HG03135 (cell line): ENCODE results near the gene SEC11C.
"Not testable (repeated sequence)": the region's sequence is repeated elsewhere in the genome, so short reads cannot be mapped to it uniquely, and the experiment has no call there.

Experiments used
- ATAC-seq: cut with Tn5 transposase; IDR thresholded peaks from one replicate; pipeline ENCODE4 v1.9.1; 2021; ENCODE audit warnings: mild to moderate bottlenecking, moderate library complexity; ENCODE audit not compliant: unreplicated experiment

Gene SEC11C

DNA sequence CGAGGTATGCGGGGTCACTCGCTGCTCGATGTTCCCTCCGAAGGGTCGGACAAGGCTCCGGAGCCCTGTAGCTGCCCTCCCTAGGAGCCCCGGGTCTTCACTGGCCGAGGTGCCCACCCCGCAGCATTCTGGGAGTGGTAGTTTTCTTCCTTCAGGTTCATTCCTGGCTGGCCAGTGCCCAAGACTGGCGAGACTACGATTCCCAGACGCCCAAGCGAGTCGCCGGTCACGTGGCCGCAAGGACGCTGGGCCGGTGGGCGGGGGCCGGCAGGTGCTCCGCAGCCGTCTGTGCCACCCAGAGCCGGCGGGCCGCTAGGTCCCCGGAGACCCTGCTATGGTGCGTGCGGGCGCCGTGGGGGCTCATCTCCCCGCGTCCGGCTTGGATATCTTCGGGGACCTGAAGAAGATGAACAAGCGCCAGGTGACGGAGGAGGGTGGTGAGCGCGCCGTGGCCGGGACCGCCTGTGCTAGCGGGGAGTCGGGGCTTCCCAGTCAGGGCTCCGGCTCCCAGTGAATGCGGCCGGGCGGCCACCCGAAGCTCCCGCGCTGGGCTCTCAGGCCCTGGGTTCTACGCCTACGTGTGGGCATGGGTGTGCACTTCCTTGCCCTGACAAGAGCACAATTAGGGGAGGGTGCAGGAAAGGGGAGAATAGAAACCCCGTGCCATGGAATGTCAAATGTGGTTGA lies at the start of gene SEC11C:
TSS of gene SEC11C (plus strand) at position 270 of the 687 bp plus-strand sequence. CDS start at position 335, 65 bp downstream.
- ATAC-seq, result peak; percentile 83

DNA sequence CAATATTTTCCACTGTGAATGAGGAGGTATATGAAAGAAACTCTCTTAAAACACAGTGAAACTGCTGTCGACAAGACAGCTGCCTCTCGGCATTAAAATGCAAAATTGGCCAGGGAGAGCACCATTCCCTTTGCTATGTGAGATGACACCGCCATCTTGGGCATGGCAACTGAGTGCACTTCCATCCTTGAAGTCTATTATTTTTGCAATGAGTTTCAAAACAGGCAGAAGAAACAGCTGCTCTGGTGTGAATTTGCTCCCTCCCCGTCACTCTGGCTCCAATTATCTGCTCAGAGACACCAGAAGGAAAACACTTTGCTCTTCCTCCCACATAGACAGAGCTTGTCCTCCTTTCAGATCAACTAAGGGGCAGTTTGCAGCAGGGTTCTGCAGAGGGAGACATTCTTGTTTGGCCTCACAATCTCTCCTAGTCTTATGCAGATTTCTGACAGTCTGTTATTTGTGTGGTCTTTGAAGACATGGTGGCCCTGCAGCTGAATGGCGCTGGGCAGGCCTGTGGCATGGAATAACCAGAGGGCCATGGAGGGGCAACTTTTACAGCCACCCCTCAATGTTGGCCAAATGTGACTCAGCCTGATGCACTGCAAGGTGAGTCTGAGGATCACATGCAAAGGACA lies 48.6 kb upstream of the SEC11C start:
- no peak for ATAC-seq

DNA sequence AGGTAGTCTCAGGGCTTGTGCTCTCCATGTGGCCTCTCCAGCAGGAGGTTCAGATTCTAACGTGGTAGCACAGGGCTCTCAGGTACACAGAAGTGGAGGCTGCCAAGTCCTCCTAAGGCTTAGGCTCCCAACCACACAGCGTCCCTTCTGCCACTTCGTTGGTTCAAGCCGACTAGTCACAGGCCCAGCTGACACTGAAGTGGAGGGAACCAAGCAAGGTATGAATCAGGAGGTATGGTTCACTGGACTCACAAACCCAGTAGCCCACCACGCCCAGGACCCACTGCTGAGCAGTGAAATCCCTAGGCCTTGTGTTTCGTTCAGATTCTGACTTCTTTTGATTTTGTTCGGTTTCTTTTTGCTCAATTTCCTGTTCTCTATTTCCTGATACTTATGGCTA lies 46.0 kb upstream of the SEC11C start:
- ATAC-seq, result no peak

DNA sequence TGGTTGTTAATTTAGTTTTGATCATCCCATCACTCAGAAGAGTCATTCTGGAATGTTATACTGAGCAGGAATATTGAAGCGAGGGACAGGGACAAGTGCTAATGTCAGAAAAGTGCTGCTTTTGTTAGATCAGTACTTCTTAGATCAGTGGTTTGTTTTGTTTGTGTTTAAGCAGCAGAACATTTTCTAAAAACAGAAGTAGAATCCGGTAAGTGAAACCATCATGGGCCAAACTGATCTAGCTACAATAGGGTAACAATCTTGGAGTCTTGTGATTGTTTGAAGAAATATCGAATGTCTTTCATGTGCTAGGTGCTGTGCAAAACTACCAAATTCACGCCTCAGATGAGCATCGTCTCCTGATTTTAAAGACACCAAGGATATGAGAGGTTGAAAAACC lies 45.1 kb upstream of the SEC11C start:
- no peak for ATAC-seq

DNA sequence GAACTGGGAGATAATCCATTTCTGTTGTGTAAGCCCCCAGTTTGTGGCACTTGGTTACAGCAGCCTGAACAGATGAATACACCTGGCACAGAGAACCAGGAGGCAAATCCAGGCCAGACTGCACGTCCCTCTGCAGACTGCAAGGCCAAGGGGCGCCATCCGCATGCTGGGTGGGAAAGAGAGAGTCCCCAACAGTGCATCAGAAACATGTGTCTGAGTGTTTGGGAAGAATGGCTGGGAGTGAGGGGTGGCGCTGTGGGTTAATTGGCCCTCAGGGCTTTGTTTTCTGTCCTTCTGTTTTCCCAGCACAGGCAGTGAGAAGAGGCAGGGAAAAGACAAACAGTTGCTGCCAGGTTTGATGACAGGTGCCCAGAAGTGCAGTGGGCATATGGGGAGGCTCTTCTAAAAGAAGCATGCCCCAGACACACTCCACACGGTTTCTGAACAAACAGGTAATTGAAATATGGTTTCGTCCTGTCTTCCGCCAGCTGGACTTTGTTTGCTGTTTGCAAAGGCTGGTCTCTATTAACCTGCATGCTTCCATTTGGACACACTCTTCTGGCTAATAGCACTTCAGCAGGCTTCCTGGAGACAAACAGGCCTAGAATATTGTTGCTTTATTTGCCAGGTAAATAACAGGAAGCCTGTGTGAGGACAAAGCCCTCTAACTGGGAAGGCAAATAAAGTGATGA lies 43.4 kb upstream of the SEC11C start:
- ATAC-seq, result no peak

DNA sequence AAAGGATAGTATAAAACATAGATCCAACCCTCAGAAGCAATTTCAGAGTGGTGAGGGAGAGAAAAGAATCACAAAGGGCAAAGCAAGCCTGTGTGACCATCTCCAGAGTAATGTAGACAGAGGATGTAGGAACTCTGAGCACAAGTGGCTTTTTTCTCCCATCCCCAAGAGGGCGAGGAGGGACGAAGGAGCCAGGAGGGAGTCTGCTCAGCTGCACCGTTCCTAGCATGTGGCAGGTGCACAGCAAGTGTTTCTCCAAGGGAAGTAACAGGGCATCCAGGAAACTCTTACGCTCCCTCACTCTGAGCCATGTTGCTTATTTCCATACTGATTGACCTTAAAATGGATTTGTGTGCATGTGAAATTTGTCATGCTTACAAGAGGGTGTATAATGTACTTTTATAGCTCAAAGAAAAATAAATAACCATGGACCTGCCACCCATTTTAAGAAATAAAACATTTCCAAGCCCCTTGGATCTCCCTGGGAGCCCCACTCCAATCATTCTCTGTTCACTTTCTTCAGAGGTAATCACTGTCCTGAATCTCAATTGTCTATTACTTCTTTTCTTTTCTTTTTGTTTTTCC lies 37.8 kb upstream of the SEC11C start:
- ATAC-seq, result no peak

DNA sequence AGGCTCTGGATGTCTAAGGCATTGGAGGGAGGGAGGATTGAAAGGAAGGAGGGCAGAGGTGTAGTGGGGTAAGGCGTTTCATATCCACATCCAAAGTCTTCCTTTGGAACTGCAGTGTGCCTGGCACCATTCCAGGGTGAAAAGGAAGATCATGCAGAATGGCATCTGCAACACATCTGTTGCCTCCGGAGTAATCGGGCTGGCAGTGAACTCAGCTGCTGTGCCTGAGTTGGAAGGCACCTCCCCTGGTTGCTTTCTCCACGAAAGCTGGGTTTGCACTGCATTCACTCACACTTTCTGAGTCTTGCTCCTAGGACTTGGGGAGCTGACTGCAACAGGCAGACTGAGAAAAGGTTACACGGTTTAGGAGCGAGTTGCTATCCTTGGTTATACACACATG lies 30.3 kb upstream of the SEC11C start:
- ATAC-seq, result no peak

DNA sequence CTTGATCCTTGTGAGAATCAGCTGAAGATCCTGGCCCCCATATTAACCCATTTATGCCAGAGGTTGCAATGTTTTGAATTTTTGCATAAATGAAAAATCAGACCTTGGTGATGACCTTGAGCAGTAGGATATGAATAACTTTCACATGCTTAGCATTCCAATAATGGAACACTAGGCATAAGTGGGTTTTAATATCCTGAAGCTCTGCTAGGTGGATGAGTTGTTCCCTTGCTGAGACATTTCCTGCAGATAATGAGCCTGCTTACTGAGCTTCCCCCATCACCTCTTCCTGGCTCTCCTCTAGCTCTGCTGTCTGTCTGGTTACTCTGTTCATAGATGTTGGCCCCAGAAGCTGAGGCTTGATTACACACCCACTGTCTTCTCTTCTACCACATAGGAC lies 25.5 kb upstream of the SEC11C start:
- no peak for ATAC-seq

DNA sequence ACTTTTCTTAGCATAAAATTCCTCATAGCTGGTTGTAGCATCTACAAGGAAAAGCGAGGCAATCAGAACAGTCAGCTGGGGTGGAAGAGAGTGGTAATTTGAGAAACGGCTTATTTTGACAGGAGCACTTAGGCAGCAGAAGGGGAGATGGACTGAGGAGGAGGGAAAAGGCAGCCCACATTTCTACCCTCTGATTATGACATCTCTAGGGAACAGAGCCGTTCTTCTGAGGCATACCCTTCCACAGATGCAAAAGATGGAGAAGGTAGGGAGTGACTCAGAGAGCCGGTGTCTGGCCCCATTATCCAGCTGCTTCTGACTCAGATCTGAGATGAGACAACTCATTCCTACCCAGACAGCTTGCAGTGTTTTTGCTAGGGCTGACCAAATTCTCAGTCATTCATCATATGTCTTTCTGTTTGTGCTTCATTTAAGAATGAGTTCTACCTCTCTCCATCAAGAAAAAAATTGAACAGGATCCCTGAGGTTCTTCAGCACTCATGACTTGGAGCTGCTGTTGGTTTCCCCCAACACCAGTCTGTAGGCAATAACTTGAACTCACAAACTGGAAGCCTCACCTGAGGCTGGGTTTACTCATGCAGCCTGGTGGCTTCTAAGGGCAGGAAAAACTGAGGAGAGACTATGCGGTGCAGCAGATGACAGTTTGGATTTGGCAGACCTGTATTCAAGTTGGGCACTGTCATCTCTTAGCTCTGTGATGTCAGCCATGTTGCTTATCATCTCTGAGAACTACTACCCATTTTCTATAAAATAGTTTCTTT lies 15.9 kb upstream of the SEC11C start:
- ATAC-seq, result no peak

DNA sequence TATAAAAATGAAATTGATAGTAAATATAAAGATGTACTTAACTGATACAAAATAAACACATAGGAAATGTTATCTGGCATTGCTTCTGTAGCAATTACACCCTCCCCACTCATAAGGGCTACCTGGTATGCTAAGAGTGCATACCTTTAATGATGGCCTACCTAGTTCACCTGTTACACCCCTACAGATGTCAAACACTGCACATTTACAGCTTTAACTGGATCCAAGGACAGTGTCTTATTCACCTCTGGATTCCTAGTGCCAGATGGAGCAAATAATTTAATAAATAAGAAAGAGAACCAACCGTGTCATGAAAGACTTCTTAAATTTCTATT lies 15.3 kb upstream of the SEC11C start:
- no peak for ATAC-seq

DNA sequence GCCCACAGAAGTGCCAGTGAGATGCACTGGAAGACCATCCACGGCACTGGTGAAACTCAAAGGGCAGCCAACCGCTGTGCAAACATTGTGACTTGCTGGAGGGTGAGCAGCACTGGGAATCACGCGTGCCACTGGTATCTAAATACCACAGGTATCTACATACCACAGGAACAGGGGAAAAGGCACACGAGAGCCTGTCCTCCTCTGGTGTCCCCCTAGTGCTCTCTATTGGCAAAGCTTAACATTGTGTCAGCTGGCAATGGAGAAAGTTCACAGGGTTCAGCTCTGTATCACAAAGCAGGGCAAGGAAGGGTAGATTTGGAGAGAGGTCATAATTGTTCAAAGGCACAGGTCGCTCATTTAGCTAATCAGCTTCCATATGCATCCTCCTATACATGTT lies 12.6 kb upstream of the SEC11C start:
- ATAC-seq, result no peak

DNA sequence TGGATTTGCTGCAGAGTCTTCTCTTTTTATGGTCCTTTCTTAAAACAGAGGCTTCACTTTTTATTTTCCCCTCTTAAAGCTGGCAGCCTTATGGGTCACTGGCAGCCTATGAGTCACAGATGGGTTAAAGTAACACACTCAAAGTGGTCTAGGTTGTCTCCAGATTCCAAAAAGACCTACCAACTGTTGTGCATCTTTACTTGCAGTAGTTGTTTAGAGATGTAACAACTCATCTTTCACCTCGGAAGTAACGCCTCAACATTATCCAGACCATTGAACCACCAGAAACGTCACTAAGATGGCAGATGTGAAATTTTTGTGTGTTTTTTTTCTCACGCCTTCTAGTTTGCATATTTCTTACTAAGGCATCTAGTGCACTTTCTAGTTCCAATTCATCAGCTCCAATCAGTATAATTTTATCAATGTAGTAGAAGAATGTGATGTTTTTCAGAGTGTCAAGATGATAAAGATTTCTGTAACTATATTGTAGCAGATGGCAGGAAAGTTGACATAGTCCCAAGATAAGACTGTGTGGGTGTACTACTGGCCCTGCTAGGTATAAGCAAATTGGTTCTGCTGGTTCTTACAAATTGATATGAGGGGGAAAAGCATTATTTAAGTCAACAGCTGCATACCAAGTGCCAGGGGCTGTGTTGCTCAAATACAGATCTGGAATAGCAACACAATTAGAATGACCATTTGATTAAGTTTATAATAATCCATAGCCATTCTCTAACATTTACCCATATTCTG lies 9.6 kb upstream of the SEC11C start:
- no peak for ATAC-seq

DNA sequence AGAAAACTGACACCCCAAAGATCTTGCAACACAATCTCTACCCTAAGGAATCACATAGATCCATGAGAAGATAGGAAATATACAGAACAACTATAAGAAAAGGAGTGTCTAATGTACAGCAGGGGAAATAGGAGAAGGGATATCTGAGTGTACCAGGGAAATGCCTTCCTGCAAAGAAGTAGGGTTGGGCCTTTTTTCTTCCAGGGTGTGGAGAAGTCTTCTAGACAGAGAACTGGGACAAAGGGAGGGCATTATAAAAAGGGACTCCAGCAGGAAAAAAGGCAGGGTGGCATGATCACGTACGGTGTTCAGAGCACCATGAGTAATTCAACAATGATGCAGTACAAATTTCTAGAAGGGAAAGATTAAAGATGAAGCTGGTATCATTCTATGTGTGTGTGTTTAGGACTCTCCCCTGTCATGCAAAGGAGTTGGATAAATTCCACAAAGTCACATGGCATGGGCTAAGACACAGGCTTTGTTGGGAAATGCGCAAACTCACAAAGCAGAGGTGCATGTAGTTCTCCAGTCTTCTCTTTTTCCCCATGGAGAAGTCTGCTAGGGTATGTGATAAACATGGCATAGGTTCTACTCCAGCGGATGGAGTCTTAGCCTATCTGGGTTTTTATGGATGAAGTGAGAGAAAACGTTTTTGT lies 6.7 kb upstream of the SEC11C start:
- no peak for ATAC-seq

DNA sequence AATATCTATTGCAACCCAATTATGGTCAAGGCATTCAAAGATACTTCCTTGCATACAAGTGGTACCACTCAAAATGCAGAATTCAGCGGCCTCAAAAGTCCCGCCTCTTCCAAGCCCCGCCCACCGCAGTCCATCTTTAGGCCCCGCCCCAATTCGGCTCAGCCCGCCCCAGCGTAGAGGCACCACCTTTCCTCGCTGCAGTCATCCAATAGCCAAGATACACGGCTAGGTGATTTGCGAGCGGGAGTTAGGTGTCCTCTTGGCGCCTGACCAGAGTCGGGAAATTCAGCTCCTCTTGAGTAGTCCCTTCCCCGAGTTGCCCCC lies 431 bp upstream of the SEC11C start:
- peak; percentile 76 for ATAC-seq

DNA sequence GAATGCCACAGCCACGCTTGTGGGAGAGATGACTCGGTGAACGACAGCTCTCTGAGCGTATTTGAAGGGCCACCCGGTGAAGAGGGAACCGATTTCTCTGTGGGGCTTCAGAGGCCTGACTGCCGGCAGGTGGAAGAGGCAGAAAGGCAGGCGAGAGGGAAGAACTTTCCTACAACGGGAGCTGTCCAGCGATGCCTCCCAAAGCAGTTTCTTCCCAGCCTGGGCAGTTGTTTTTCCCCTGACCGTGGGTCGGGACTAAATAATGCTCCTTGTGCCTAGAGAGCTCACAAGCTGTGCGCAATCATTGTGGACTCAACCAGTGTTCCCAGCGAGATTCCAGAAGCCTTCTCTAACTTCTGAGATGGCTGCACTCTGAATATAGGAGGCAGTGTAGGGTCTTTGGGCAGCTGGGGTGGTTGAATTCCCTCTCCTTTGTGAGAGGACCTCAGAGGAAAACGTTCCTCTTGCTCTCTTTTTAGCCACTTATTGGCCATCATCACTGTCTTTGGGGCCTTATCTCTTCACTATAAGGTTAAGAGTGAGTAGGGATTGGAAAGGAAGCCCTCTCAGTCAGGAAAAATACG lies 710 bp downstream of the SEC11C start:
- ATAC-seq, result peak; percentile 4

DNA sequence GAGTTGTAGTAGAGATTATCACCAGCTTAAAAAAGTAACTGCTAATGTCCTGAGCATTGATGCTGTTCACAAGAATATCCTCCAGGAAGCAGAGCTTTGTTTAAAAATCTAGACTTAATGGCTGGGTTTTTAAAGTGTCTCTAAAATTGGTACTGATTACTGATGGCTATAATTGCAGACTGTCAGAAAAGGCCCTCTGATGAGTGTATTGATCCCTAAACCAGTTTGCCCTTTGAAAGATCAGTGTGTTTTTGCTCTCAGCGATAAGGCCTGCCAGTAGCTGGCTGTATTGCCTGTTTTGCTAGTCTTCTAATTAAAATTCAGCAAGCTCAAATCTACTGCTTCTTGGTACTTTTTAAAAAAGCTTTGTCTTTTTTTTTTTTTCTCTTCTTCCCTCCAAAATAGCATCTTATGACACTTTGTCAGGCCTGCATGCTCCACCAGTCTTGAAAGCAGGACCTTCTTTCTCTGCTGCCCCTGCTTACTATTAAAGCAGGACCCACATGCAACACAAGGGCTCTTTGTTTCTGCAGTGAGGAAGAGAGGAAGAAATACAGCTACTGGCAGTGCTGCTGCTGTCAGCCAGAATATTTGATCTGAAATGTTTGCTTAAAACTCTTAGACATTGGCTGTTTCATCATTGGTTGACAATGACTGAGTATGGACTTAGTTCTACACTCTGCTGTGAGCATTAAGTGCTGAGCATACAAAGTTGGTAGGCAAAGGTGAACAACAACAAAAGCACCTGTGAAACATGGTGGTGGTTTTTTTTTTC lies 1.8 kb downstream of the SEC11C start:
- ATAC-seq, result no peak

DNA sequence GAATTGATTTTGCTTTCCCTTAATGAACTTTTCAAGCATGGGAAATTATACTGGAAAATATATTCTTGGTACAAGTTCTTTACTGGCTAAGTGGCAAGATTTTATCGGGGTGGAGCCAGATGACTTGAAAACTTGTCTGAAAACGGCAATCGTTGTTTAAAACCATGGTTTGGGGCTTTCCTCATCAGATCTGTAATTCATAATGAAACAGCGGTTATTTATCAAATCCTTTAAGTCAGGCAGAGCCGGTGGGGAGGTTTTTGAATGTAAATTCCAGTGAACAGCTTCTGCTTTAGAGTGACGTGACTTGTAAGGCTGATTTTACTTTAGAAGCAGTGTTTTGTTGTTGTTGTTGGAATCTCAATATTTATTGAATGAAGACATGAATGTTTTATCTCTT lies 2.6 kb downstream of the SEC11C start:
- no peak for ATAC-seq

DNA sequence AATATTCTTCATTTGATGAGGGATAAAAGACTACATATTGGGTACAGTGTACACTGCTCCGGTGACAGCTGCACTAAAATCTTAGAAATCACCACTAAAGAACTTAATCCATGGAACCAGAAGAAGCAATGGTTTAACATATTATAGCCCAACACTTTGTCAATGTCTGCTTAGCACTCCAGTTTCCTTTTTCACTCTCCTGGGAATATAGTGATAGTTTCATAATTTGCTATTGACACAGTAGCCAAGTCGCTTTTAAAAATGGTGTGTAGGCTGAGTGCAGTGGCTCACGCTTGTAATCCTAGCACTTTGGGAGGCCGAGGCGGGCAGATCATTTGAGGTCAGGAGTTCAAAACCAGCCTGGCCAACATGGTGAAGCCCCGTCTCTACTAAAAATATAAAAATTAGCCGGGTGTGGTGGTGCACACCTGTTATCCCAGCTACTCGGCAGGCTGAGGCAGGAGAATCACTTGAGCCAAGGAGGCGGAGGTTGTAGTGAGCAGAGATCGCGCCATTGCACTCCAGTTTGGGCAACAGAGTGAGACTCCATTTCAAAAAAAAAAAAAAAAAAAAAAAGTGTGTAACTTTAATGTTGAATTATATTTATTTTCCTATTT lies 3.2 kb downstream of the SEC11C start:
- not testable (repeated sequence) for ATAC-seq

DNA sequence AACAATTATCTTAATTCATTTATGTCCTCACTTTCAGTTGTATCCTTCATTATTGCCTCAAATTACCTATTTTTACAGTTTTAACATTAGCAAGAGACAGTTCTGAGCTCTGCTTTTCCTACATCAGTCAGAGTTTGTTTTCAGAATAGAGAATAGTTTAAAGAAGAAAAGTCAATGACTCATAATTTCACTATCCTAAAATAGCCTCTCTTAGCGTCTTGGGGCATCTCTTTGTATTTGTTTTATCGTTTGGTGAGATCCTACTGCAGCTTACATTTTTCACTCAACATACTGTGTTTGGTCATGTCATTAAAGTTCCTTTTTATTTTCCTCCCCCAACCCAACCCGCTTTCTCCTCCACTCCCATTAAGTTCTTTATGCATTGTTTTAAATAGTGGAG lies 3.8 kb downstream of the SEC11C start:
- no peak for ATAC-seq
